GM12875 (cell line): ENCODE measurements around the gene ZBTB21.

ENCODE experiments used
- H3K4me3 ChIP-seq: one replicate; pipeline ENCODE4 v1.5.1; 2011; ENCODE audit warnings: low read depth, low read length, control low read depth
- CTCF ChIP-seq: IDR thresholded peaks from 2 replicates; pipeline ENCODE4 v1.5.1; 2011; ENCODE audit warnings: low read depth, mild to moderate bottlenecking, control low read depth, inconsistent platforms, low read length, moderate library complexity, borderline replicate concordance; ENCODE audit not compliant: insufficient read depth

Gene ZBTB21

GRCh38 chr21:41979751-41980369 lies 30.3 kb downstream of the ZBTB21 start:
- TF ChIP-seq CTCF, result no peak
- H3K4me3 ChIP-seq, result no peak overlapping the region

GRCh38 chr21:41979335-41979734 lies 30.8 kb downstream of the ZBTB21 start:
- no peak overlapping the region for H3K4me3 ChIP-seq
- TF ChIP-seq CTCF, result no peak

- no peak for TF ChIP-seq CTCF
- no peak overlapping the region for H3K4me3 ChIP-seq
Measured at GRCh38 chr21:41977034-41977950, 32.9 kb downstream of the ZBTB21 start.

GRCh38 chr21:41976611-41977010 lies 33.5 kb downstream of the ZBTB21 start:
- H3K4me3 ChIP-seq, result no peak overlapping the region
- no peak for TF ChIP-seq CTCF

- no peak for TF ChIP-seq CTCF
- no peak overlapping the region for H3K4me3 ChIP-seq
Measured at GRCh38 chr21:41975391-41976272, 34.5 kb downstream of the ZBTB21 start.

- no peak for TF ChIP-seq CTCF
- H3K4me3 ChIP-seq, result no peak overlapping the region
Measured at GRCh38 chr21:41974752-41975053, 35.5 kb downstream of the ZBTB21 start.
